Common myeloid progenitor, CD34-positive (primary cell): ENCODE results near the gene MAX.

Source experiments
- CTCF ChIA-PET: fragments of 350-600 bp; sonication (Branson Sonifier 250); formaldehyde crosslinking; loops from one replicate; lab custom pipeline; 2021; ENCODE audit warnings: antibody characterized with exemption; lab: Charles Lee
- POLR2A ChIA-PET: fragments of 350-600 bp; sonication (Branson Sonifier 250); formaldehyde crosslinking; loops from one replicate; lab custom pipeline; 2021; ENCODE audit warnings: antibody characterized with exemption; lab: Charles Lee
- DNase-seq, 3 donors: peaks; one replicate each; pipeline versions ENCODE4 v3.0.0 to v3.0.0-alpha.2; 2013
- H3K27ac ChIP-seq, 2 experiments: 1 replicate in 1 of 2; 2 replicates in 1 of 2; pipeline ENCODE4 v1.7.0; 2013; ENCODE audit warnings: inconsistent platforms in 2 of 2, low read length in 2 of 2, mild to moderate bottlenecking in 2 of 2, low read depth in 1 of 2, moderate library complexity in 1 of 2; ENCODE audit not compliant: severe bottlenecking in 2 of 2, insufficient read depth in 1 of 2, poor library complexity in 1 of 2
- H3K27me3 ChIP-seq, 5 experiments: replicated peaks in 2 of 5; 1 replicate in 3 of 5; 2 replicates in 2 of 5; pipeline versions ENCODE4 v1.6.1 to v1.7.0; 2013; ENCODE audit warnings: low read length in 4 of 5, mild to moderate bottlenecking in 2 of 5, moderate library complexity in 2 of 5, inconsistent platforms in 1 of 5; ENCODE audit not compliant: insufficient read depth in 5 of 5, control insufficient read depth in 4 of 5
- H3K36me3 ChIP-seq, 4 experiments: 1 replicate in 2 of 4; 2 replicates in 2 of 4; pipeline versions ENCODE4 v1.6.1 to v1.7.0; 2013; ENCODE audit warnings: low read length in 3 of 4, control low read depth in 1 of 4, mild to moderate bottlenecking in 1 of 4; ENCODE audit not compliant: control insufficient read depth in 4 of 4, insufficient read depth in 4 of 4
- H3K4me1 ChIP-seq, 4 experiments: 1 replicate in 3 of 4; 2 replicates in 1 of 4; pipeline versions ENCODE4 v1.6.1 to v1.7.1; 2013; ENCODE audit warnings: low read length in 3 of 4, mild to moderate bottlenecking in 3 of 4, control low read depth in 1 of 4, inconsistent platforms in 1 of 4, moderate library complexity in 1 of 4; ENCODE audit not compliant: control insufficient read depth in 4 of 4, insufficient read depth in 4 of 4; ENCODE audit errors: control extremely low read depth in 1 of 4
- H3K4me3 ChIP-seq, 7 experiments: 1 replicate in 4 of 7; 2 replicates in 3 of 7; pipeline versions ENCODE4 v1.5.1 to v1.7.0; 2013; ENCODE audit warnings: mild to moderate bottlenecking in 7 of 7, low read length in 6 of 7, moderate library complexity in 6 of 7, inconsistent platforms in 2 of 7, low read depth in 2 of 7, control low read depth in 1 of 7; ENCODE audit not compliant: insufficient read depth in 4 of 7, control insufficient read depth in 1 of 7; ENCODE audit errors: extremely low read depth in 1 of 7
- H3K9me3 ChIP-seq, 5 experiments: 1 replicate in 4 of 5; 2 replicates in 1 of 5; pipeline versions ENCODE4 v1.6.1 to v1.7.1; 2013; ENCODE audit warnings: low read length in 4 of 5, mild to moderate bottlenecking in 2 of 5, inconsistent platforms in 1 of 5, low read depth in 1 of 5, moderate library complexity in 1 of 5; ENCODE audit not compliant: control insufficient read depth in 4 of 5, insufficient read depth in 2 of 5; ENCODE audit errors: control extremely low read depth in 1 of 5
- WGBS: methylation state at CpG from one replicate; pipeline ENCODE4 v1.1.5; 2013; ENCODE audit not compliant: insufficient coverage; 5-methylcytosine and 5-hydroxymethylcytosine counted together

The MAX gene

DNA sequence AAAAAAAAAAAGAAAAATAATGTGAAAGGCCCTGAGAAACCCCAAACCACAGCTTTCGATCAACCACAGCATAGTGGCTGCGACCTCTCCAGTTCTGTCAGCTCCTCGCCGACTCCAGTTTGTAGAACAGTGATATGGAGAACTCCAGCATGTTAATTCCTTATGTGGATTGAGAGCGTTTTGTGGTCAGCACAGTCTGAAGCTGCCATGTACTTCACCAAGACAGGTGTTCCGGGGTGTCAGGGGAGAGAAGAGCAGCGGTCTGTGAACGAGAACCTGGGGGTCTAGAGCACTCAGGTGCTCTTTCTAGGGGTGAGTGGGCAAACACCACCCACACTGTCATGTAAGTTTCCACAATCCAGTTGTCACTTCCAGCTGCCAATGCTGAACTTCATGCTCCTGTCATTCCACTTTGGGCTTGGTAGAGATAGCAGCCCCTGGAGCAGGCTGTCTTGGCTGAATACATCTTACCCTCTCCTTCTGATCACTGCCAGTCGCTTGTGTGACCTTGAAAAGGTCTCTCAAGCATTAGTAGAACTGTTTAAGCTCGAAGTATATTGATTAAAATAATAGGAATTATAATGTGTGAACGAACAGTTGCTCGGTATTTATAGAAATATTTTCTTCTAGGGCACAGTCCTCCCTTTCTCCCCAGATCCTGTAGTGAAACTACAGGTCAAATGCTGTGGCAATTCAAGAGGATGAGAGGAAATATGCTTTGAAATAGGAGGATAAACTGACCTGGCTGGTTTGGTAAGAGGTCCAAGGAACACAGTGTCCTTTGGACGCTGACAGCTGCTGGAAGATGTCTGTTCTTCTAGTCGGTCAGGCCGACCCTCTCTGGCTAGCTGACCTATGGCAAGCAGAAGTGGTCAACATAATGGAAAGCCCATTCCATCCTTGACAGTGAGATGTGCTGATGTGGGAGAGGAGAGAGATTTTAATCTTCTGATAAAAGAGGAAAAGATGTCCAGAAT is 15.7 kb upstream of the MAX start:
- Histone ChIP-seq H3K4me1 (peaks cover 0 to 3% (median 1%) of the 10 kb centered on the region in 4 experiments), H3K4me3 (no peak overlapping the region), H3K9me3 (peaks cover 0 to 5% (median 0%) of the 10 kb centered on the region in 5 experiments), H3K27ac (no peak overlapping the region), H3K36me3 (no peaks in the 10 kb centered on the region), H3K27me3 (no peaks in the 10 kb centered on the region)
- 81% methylated on average over 10 of the region's 15 CpGs for WGBS
- ChIA-PET CTCF (interaction anchor here (1.1 kb wide), 1 partner anchor 15 kb away, joined by 3 read pairs; the partner anchor contains the start of gene MAX), POLR2A (no interaction called here)
- peak in 2 of 3 donors; percentile 34 to 57 for DNase-seq

DNA sequence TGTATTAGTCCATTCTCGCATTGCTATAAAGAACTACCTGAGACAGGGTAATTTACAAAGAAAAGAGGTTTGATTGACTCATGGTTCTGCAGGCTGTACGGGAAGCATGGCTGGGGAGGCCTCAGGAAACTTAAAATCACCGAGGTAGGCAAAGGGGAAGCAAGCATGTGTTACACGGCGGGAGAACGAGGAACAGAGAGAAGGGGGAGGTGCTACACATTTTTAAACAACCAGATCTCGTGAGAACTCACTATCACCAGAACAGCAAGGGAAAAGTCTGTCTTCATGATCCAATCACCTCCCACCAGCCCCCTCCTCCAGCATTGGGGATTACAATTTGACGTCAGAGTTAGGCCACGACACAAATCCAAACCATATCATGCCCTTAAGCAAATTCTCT is 13.3 kb upstream of the MAX start:
- Histone ChIP-seq H3K4me3 (no peak overlapping the region), H3K9me3 (no peaks in the 10 kb centered on the region), H3K27me3 (no peaks in the 10 kb centered on the region), H3K27ac (no peak overlapping the region), H3K4me1 (peaks cover 0 to 3% (median 1%) of the 10 kb centered on the region in 4 experiments), H3K36me3 (no peaks in the 10 kb centered on the region)
- POLR2A ChIA-PET: no interaction called here
- 65% methylated on average over 7 of the region's 9 CpGs for WGBS
- DNase-seq: no peak
- CTCF ChIA-PET: interaction anchor here (1.1 kb wide), 1 partner anchor 11 kb away, joined by 3 read pairs; no protein-coding TSS in a partner anchor

- Histone ChIP-seq H3K27ac (no peak overlapping the region), H3K36me3 (no peaks in the 10 kb centered on the region), H3K4me3 (no peak overlapping the region), H3K27me3 (no peaks in the 10 kb centered on the region), H3K9me3 (no peaks in the 10 kb centered on the region), H3K4me1 (peaks cover 6 to 20% (median 18%) of the 10 kb centered on the region in 4 experiments)
- 91% methylated on average over 4 of the region's 5 CpGs for WGBS
- CTCF ChIA-PET: interaction anchor here (0.6 kb wide), 1 partner anchor 70 kb away, joined by 3 read pairs; no protein-coding TSS in a partner anchor
- POLR2A ChIA-PET: no interaction called here
- no peak for DNase-seq
Observed at GRCh38 chr14:65110525-65110924, 8.2 kb upstream of the MAX start.

- no peak overlapping the region for H3K27ac ChIP-seq
- no peaks in the 10 kb centered on the region for H3K9me3 ChIP-seq
- peaks cover 6 to 20% (median 18%) of the 10 kb centered on the region in 4 experiments for H3K4me1 ChIP-seq
- H3K27me3 ChIP-seq: no peaks in the 10 kb centered on the region
- H3K36me3 ChIP-seq: no peaks in the 10 kb centered on the region
- no peak overlapping the region for H3K4me3 ChIP-seq
- 91% methylated on average over 2 of the region's 4 CpGs for WGBS
- ChIA-PET CTCF (interaction anchor here (1.0 to 1.2 kb wide), 2 partner anchors 35 to 90 kb away, joined by 3 read pairs; no protein-coding TSS in a partner anchor), POLR2A (interaction anchor here (0.6 kb wide), 1 partner anchor 669 kb away, joined by 6 read pairs; no protein-coding TSS in a partner anchor)
- no peak for DNase-seq
Observed at GRCh38 chr14:65109357-65109756, 7.0 kb upstream of the MAX start.

DNA sequence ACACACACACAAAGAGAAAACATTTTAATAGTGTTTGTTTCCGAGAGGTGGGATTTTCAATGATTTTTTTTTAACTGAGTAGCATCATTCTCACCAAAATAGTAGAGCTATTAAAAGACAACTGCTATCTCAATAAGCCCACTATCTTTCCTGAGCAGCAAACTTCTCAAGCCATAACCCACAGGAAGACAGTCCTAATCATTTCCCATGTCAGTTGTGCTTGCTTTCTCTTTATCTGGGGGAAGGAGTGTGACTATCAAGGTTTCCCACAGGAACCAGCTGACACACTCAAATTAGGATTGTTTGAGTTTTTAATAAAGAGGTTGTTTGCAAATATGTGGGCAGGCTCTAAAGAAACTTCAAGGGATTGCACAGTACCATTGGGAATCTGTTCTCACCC is 4.9 kb upstream of the MAX start:
- ChIA-PET POLR2A (interaction anchor here (0.6 kb wide), 1 partner anchor 223 kb away, joined by 4 read pairs; no protein-coding TSS in a partner anchor), CTCF (interaction anchor here (0.6 to 1.1 kb wide), 2 partner anchors 19 to 87 kb away, joined by 3 to 5 read pairs; no protein-coding TSS in a partner anchor)
- H3K27me3 ChIP-seq: no peaks in the 10 kb centered on the region
- no peaks in the 10 kb centered on the region for H3K36me3 ChIP-seq
- H3K27ac ChIP-seq: peak overlapping the region in 1 of 2 experiments; percentile 44
- no peaks in the 10 kb centered on the region for H3K9me3 ChIP-seq
- WGBS: no CpG with 5 or more reads among the region's 1 CpG
- peak; percentile 70 to 83 (median 76) for DNase-seq
- H3K4me1 ChIP-seq: peaks cover 6 to 28% (median 26%) of the 10 kb centered on the region in 4 experiments
- H3K4me3 ChIP-seq: peak overlapping the region in 1 of 7 experiments; percentile 57

- Histone ChIP-seq H3K9me3 (no peaks in the 10 kb centered on the region), H3K27me3 (no peaks in the 10 kb centered on the region), H3K4me1 (peaks cover 6 to 28% (median 26%) of the 10 kb centered on the region in 4 experiments), H3K4me3 (no peak overlapping the region), H3K27ac (no peak overlapping the region), H3K36me3 (no peaks in the 10 kb centered on the region)
- POLR2A ChIA-PET: no interaction called here
- WGBS: 40% methylated on average over 1 of the region's 1 CpG
- CTCF ChIA-PET: interaction anchor here (0.6 to 1.1 kb wide), 2 partner anchors 19 to 87 kb away, joined by 3 to 5 read pairs; no protein-coding TSS in a partner anchor
- peak; percentile 22 to 78 (median 68) for DNase-seq
Observed at GRCh38 chr14:65106736-65107135, 4.4 kb upstream of the MAX start.
